Measurements from ENCODE around the gene IER3.
"Not testable (repeated sequence)": the region's sequence is repeated elsewhere in the genome, so short reads cannot be mapped to it uniquely, and the experiment has no call there.

Gene IER3

DNA sequence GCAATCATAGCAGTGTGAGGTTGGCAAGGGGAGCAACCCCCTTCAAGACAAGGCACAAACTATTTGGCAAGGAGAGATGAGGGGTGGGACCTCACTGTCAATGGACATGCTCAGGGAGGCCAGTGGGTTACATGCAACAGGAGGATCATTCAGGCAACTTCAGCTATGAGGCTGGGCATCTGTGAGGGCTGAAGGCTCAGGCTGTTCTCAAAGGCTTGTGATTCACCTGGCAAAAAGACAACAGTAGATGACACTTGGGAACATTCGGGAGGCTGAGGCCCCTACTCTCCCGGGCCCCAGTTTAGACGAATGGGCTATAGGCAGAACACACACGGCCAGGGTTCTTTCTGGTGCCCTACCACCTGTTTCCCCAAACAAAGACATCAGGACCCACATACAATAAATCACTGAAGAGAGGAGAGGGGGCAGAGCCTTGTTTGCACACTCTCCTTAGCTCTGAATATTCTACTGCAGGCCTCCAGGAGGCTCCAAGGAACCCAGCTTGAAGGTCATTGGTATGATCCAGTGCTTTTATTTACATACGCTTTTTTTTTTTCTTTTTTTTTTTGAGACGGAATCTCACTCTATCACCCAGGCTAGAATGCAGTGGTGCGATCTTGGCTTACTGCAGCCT is 16.3 kb downstream of the IER3 start:
- DNase-seq (ENCODE audit: low spot score), result no peak
- in situ Hi-C loops (cut with MboI; ENCODE audit: low pct_unique_long_range_greater_than_20kb, low sequenced_read_pairs, unreplicated experiment), result loop anchor here (5.0 kb wide), 1 partner anchor 46 kb away; no protein-coding TSS in a partner anchor
- TF ChIP-seq, protein P1, sequence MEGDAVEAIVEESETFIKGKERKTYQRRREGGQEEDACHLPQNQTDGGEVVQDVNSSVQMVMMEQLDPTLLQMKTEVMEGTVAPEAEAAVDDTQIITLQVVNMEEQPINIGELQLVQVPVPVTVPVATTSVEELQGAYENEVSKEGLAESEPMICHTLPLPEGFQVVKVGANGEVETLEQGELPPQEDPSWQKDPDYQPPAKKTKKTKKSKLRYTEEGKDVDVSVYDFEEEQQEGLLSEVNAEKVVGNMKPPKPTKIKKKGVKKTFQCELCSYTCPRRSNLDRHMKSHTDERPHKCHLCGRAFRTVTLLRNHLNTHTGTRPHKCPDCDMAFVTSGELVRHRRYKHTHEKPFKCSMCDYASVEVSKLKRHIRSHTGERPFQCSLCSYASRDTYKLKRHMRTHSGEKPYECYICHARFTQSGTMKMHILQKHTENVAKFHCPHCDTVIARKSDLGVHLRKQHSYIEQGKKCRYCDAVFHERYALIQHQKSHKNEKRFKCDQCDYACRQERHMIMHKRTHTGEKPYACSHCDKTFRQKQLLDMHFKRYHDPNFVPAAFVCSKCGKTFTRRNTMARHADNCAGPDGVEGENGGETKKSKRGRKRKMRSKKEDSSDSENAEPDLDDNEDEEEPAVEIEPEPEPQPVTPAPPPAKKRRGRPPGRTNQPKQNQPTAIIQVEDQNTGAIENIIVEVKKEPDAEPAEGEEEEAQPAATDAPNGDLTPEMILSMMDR (IDR thresholded peaks at IDR 0.05; ENCODE audit: extremely low read depth, insufficient read depth, missing control alignments), result no peak

DNA sequence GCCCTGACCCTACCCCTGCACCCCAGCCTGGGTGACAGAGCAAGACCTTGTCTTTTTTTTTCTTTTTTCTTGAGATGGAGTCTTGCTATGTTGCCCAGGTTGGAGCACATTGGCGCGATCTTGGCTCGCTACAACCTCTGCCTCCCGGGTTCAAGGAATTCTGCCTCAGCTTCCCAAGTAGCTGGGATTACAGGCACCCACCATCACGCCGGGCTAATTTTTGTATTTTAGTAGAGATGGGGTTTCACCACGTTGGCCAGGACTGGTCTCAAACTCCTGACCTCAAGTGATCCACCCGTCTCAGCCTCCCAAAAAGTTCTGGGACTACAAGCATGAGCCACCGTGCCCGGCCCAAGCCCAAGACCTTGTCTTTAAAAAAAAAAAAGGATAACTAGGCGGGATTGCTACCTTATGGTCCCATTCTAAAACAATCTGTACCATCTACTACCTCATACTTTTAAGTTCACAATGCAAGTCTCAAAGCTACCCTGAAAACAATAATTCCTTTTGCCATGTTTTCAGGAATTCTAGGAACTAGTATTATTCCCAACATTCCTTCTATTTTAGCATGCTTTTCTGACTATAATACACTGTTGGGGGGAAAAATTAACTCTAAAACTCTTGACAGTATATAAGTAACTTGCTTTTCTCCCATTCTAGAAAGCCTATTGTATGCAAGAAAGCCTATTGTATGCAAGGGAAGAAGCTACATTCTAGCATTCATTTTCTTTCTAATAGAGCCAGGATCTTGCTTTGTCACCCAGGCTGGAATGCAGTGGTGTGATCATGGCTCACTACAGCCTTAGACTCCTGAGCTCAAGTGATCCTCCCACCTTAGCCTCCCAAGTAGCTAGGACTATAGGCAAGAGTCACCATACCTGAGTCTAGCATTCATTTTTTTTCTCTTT is 17.6 kb downstream of the IER3 start:
- no peak for DNase-seq (ENCODE audit: low spot score)
- in situ Hi-C loops (cut with MboI; ENCODE audit: low pct_unique_long_range_greater_than_20kb, low sequenced_read_pairs, unreplicated experiment), result loop anchor here (5.0 kb wide), 1 partner anchor 44 kb away; no protein-coding TSS in a partner anchor
- TF ChIP-seq, protein P1 (IDR thresholded peaks at IDR 0.05; ENCODE audit: extremely low read depth, insufficient read depth, missing control alignments), result no peak

DNA sequence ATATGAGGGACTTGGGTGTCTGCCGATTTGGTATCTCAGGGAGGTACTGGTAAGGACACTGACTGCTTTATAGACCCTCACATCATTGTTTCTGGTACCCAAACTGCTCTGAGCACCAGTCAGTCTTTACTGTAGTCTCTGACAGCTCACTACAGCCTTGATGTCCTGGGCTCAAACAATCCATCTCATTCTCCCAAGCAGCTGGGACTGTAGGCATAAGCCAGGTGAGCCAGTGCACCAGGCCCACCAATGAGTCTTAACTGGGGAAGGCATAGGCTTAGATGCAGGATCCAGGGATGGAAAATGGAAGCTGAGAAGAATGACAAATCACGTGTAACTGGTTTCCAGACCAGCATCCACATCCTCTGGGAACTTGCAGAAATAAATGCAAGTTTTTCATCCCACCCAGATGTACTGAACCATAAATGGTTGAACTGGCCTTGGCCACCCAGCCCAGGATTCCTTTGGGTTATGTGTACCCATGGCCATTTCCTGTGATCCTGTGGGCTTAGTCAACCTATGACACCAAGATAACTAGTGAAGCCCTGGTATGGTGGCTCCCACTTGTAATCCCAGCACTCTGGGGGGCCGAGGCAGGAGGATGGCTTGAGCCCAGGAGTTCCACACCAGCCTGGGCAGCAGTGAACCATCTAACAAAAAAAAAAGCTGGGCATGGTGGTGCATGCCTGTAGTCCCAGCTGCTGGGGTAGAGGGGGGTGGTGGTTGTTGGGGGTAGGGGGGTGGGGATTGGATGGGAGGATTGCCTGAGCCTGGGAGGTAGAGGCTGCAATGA is 18.4 kb downstream of the IER3 start:
- no peak for DNase-seq (ENCODE audit: low spot score)
- TF ChIP-seq, protein P1 (IDR thresholded peaks at IDR 0.05; ENCODE audit: extremely low read depth, insufficient read depth, missing control alignments), result no peak
- in situ Hi-C loops (cut with MboI; ENCODE audit: low pct_unique_long_range_greater_than_20kb, low sequenced_read_pairs, unreplicated experiment), result loop anchor here (5.0 kb wide), 1 partner anchor 44 kb away; no protein-coding TSS in a partner anchor

DNA sequence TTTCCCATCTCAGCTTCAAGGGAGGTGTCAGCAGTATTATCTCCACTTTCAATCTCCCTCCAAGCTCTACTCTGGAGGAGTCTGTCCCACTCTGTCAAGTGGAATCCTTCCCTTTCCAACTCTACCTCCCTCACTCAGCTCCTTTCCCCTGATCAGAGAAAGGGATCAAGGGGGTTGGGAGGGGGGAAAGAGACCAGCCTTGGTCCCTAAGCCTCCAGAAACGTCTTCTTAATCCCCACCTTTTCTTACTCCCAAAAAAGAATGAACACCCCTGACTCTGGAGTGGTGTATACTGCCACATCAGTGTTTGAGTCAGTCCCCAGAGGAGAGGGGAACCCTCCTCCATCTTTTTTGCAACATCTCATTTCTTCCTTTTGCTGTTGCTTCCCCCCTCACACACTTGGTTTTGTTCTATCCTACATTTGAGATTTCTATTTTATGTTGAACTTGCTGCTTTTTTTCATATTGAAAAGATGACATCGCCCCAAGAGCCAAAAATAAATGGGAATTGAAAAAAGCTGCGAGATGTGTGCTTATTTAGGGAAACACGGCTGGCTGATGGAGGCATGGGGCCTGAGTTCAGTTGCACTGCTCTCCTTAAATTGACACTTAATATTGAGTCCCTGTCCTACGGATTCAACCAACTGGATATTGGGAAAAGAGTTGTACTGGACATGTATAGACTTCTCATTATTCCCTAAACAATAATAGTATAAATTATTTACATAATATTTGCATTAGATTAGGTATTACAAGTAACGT is 19.3 kb downstream of the IER3 start:
- TF ChIP-seq, protein P1 (IDR thresholded peaks at IDR 0.05; ENCODE audit: extremely low read depth, insufficient read depth, missing control alignments), result no peak
- in situ Hi-C loops (cut with MboI; ENCODE audit: low pct_unique_long_range_greater_than_20kb, low sequenced_read_pairs, unreplicated experiment), result loop anchor here (5.0 kb wide), 1 partner anchor 43 kb away; no protein-coding TSS in a partner anchor
- DNase-seq (ENCODE audit: low spot score), result no peak

DNA sequence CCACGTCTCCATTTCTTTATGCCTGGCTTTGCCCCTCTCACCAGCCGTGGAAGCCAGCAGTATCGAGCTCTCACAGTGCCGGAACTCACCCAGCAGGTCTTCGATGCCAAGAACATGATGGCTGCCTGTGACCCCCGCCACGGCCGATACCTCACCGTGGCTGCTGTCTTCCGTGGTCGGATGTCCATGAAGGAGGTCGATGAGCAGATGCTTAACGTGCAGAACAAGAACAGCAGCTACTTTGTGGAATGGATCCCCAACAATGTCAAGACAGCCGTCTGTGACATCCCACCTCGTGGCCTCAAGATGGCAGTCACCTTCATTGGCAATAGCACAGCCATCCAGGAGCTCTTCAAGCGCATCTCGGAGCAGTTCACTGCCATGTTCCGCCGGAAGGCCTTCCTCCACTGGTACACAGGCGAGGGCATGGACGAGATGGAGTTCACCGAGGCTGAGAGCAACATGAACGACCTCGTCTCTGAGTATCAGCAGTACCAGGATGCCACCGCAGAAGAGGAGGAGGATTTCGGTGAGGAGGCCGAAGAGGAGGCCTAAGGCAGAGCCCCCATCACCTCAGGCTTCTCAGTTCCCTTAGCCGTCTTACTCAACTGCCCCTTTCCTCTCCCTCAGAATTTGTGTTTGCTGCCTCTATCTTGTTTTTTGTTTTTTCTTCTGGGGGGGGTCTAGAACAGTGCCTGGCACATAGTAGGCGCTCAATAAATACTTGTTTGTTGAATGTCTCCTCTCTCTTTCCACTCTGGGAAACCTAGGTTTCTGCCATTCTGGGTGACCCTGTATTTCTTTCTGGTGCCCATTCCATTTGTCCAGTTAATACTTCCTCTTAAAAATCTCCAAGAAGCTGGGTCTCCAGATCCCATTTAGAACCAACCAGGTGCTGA is 20.3 kb downstream of the IER3 start:
- DNase-seq (ENCODE audit: low spot score); in situ Hi-C loops (cut with MboI; ENCODE audit: low pct_unique_long_range_greater_than_20kb, low sequenced_read_pairs, unreplicated experiment): not testable (repeated sequence)

DNA sequence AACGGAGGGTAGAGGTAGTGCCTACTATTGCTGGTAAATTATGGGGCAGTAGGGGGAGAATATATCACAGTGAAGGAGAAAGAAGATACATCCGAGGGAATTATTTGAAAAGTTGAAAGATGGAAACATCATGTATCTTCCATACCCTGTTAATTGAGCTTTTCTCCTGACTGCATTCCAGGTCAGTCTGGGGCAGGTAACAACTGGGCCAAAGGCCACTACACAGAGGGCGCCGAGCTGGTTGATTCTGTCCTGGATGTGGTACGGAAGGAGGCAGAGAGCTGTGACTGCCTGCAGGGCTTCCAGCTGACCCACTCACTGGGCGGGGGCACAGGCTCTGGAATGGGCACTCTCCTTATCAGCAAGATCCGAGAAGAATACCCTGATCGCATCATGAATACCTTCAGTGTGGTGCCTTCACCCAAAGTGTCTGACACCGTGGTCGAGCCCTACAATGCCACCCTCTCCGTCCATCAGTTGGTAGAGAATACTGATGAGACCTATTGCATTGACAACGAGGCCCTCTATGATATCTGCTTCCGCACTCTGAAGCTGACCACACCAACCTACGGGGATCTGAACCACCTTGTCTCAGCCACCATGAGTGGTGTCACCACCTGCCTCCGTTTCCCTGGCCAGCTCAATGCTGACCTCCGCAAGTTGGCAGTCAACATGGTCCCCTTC is 21.0 kb downstream of the IER3 start:
- in situ Hi-C loops (cut with MboI; ENCODE audit: low pct_unique_long_range_greater_than_20kb, low sequenced_read_pairs, unreplicated experiment); DNase-seq (ENCODE audit: low spot score): not testable (repeated sequence)

All from GM13977 (cell line).